ENCODE results near the gene SIAH2. TPM values are rescaled to one million over a fixed set of nuclear protein-coding genes. Genes with fewer than 3 reads are reported as not detected.

SIAH2 gene
- total and polyA plus RNA-seq, 2 of the 8 experiments (the other 6 are each of a cell fraction or from before 2014, with no cell fraction given): 23.9 to 34.2 TPM

- TF ChIP-seq JUN (IDR thresholded peaks at IDR 0.05; ENCODE audit: low read depth, low read length): no peak
- no peak for TF ChIP-seq RBBP5 (IDR thresholded peaks at IDR 0.05; ENCODE audit: borderline replicate concordance, low read depth, low read length)
- no peak for TF ChIP-seq SIX5 (IDR thresholded peaks at IDR 0.05; ENCODE audit: low read depth, low read length)
- TF ChIP-seq, protein P1, sequence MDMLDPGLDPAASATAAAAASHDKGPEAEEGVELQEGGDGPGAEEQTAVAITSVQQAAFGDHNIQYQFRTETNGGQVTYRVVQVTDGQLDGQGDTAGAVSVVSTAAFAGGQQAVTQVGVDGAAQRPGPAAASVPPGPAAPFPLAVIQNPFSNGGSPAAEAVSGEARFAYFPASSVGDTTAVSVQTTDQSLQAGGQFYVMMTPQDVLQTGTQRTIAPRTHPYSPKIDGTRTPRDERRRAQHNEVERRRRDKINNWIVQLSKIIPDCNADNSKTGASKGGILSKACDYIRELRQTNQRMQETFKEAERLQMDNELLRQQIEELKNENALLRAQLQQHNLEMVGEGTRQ (IDR thresholded peaks at IDR 0.05; ENCODE audit: low read length): no peak
Observed at GRCh38 chr3:150778793-150779401, 15.9 kb upstream of the SIAH2 start (continued).
